HG03442 (cell line): ENCODE data around the gene ZCCHC3.
"Not testable (repeated sequence)": the region's sequence is repeated elsewhere in the genome, so short reads cannot be mapped to it uniquely, and the experiment has no call there.

Experiments used
- ATAC-seq: cut with Tn5 transposase; IDR thresholded peaks from one replicate; pipeline ENCODE4 v1.9.1; 2021; ENCODE audit warnings: mild to moderate bottlenecking, moderate library complexity; ENCODE audit not compliant: unreplicated experiment

Gene ZCCHC3

DNA sequence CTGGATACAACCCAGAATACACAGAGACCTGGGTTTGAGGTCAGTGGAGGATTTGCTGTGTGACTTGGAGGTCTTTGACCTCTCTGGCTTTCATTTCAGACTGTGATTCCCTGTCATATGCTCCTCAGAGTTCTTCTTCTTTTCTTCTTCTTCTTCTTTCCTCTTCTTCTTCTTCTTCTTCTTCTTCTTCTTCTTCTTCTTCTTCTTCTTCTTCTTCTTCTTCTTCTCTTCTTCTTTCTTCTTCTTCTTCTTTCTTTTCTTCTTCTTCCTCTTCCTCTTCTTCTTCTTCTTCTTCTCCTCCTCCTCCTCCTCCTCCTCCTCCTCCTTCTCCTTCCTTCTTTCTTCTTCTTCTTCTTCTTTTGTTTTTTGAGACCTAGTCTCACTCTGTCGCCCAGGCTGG is 38.7 kb downstream of the ZCCHC3 start:
- ATAC-seq: not testable (repeated sequence)

DNA sequence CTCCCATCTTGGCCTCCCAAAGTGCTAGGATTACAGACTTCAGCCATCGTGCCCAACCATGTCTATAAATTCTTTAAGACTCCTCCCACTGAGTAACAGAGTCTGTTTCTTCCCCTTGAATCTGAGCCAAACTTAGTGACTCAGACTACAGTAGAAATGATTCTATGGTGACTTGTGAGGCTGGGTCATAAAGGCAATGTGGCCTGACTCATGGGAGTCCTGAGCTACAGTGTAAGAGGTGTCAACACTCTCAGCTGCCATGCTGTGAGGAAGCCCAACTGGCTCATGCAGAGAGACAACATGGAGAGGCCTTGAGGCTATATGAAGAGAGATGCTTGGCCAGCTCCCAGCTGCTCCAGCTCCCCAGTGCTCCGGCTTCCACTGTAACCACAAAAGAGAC is 44.3 kb downstream of the ZCCHC3 start:
- no peak for ATAC-seq

DNA sequence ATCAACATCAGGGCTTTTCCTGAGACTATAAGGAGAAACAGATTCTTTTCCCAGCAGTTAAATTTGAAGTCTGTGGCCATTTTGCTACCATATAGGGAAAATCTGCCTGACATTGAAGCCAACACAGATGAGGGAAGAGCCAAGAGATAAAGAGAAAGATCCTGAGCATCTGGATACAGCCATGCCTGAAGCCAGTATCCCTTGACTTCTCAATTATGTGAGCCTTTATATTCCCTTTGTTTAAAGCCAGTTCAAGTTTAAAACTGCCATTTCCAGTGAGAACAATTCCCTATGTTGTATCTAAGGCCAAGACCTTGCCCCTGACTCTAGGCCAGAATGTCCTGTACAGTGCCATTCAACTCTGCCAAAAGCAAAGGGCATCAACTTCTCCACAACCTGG is 45.7 kb downstream of the ZCCHC3 start:
- ATAC-seq: no peak

DNA sequence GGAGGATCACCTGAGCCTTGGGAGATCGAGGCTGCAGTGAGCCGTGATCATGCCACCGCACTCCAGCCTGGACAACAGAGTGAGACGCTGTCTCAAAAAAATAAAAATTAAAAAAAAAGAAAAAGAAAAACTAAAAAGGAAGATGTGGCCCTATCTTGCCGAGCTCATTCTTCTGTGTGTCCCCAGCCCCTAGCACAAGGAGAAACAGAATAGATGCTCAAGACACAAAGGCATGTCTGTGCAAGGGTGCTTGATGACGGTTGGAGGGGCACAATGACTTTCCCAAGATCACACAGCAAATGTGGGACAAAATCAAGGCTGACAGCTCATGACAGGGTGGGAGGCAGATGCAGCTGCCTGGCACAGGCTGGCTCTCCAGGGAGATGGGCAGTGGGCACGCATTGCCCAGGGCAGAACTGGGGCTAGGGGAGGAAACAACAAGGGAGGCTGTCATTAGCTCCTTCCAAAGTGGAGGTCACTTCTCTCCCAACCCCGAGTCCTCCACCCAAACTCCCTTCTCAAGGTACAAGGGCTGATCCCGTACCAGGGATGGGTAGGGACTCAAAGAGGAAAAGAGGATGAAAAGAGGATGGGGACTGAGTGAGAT is 48.8 kb downstream of the ZCCHC3 start:
- ATAC-seq: no peak

DNA sequence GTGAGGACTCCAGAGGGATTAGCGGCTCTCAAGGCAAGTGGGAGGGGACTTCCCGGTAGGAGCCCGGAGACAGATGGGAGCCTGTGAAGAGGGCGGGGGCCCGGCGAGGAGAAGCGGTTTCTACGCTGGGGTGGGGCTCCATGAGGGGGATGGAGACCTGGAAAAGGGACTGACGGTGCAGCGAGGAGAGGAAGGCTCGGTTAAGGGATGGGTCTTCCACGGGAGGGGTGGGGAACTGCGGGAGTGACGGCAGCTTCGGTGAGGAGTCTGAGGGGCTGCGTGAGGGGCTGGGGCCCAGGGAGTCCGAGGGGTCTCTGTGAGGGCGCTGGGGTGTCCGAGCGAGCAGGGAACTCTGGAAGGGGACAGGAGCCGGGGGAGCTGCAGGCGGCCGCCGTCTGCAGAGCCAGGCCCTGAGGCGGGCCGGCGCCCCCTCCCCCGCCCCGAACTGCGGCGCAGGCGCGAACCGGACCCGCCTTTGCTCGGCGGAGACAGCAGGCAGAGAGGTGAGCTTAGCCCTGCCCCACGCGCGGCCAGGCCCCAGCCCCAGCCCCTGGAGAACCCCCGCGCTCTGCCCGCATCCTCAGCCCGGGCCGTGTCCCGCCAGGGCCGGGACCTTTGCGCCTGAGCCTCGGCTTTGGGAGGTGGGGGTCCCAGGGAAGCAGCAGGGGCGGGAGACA is 49.4 kb downstream of the ZCCHC3 start, which contains the start of gene NRSN2:
TSS of gene NRSN2 (plus strand) at position 472 of the 677 bp plus-strand sequence. CDS start 2,533 bp downstream, outside the sequence.
- ATAC-seq: peak; percentile 32

DNA sequence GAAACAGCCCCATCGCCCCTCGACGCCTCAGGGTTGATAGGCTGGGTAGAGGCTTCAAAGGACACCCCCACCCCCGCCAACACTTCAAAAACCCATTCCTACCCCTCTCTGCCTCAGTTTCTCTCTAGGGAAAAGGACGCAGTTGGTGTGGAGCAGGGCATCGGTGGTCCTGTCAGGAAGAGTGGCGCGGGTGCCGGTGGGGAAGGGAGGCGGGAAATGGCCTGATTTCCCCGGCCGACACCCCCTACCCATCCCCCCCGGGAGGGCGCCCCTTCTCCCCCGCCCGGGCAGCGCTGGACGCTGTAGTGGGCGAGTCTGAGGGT is 49.9 kb downstream of the ZCCHC3 start:
- ATAC-seq: peak; percentile 8

DNA sequence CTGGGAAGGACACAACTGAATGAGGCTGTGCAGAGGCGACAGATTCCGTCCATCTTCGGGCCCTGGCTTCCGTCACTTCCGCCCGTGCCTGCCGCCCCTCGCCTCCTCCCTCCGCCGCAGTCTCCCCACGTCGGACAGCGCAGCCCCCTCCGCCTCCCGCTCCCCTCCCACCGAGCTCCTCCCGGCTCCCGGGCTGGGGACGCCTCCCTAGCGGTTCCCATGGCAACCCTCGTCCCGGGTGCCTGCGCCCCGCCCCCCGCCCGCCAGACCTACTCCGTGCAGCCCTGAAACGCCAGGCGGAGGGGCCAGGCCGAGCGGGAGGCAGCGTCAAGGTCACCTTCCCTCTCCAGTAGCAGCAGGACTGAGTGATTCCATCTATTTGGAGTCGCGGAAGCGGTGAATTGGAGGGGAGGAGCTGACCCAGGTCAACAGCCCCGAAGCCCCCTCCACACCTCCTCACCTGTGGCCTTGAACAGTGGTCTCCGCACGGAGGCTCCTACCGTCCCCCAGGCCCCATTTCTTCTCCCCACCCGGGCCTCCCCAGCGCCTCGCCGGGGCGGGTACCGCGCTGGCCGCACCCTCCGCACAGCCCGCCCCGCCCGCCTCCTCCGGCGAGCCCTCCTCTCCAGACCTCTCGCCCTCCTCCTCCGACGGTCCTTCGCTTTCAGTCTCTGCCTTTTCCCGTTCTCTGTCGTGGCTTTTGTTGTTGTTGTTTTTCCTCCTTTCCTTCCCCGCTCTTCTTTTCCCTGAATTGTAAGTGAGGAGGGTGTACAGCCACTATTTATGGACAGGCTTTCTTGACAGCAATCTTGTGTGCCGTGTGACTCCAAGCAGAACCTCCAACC is 50.5 kb downstream of the ZCCHC3 start:
- ATAC-seq: peak; percentile 81

DNA sequence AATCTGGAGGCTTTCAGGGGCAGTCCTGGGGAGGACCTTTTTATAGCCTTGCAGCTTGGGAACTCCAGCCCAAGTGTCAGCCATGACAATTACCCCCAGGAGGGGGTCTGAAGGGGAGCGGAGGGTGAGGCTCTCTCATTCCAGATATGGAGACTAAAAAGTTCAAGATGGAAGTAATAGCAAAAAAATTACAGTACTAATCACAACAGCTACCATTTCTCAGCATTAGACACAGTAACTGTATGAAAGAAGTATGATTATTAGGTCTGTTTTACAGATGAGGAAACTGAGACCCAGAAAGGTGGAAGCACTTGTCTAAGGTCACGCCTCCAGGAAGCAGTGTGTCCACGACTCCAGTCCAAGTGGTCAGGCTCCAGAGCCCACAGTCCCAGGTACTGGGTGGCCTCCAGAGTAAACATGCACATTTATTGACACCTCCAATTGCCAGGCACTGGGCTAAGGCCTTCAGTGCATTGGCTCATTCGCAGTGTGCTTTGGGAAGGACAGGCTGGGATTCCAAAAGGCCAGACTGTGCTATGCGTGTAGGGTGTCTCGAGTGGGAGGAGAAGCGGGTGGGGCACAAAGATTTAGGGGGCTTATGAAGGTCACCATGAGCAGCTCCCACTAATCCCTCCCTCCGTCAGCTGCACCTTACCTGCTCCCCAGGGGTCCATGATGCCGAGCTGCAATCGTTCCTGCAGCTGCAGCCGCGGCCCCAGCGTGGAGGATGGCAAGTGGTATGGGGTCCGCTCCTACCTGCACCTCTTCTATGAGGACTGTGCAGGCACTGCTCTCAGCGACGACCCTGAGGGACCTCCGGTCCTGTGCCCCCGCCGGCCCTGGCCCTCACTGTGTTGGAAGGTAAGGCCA is 51.8 kb downstream of the ZCCHC3 start:
- no peak for ATAC-seq
